LNCaP clone FGC (cell line): ENCODE measurements around the gene TSC22D3.

Experiments used
- DNase-seq: peaks from one replicate; pipeline ENCODE4 v3.0.0-alpha.2; 2011; ENCODE audit warnings: low read depth
- H3K4me3 ChIP-seq: 2 replicates; pipeline ENCODE4 v1.5.1; 2011; ENCODE audit warnings: mild to moderate bottlenecking, low read depth, low read length, control low read depth
- CTCF ChIP-seq: IDR thresholded peaks from 2 replicates; pipeline ENCODE4 v1.5.1; 2012; ENCODE audit warnings: mild to moderate bottlenecking; ENCODE audit not compliant: control insufficient read depth, insufficient read depth; ENCODE audit errors: extremely low read depth

TSC22D3 gene

GRCh38 chrX:107731831-107732502 is 43.6 kb downstream of the TSC22D3 start:
- no peak overlapping the region for H3K4me3 ChIP-seq
- no peak for TF ChIP-seq CTCF
- DNase-seq = no peak

- H3K4me3 ChIP-seq = no peak overlapping the region
- TF ChIP-seq CTCF = no peak
- DNase-seq = no peak
Observed at GRCh38 chrX:107730991-107731766, 44.4 kb downstream of the TSC22D3 start.

- DNase-seq = no peak
- TF ChIP-seq CTCF = no peak
- H3K4me3 ChIP-seq = no peak overlapping the region
Observed at GRCh38 chrX:107730298-107730655, 45.3 kb downstream of the TSC22D3 start.

GRCh38 chrX:107729558-107730297 is 45.9 kb downstream of the TSC22D3 start:
- H3K4me3 ChIP-seq = no peak overlapping the region
- TF ChIP-seq CTCF = 0 out of 2 replicates have a peak, but pooled peaks have one; percentile 15
- no peak for DNase-seq

GRCh38 chrX:107728371-107729099 is 47.1 kb downstream of the TSC22D3 start:
- H3K4me3 ChIP-seq = no peak overlapping the region
- TF ChIP-seq CTCF = no peak
- DNase-seq = no peak

- peak; percentile 85 for DNase-seq
- H3K4me3 ChIP-seq = peak overlapping the region; percentile 35
- no peak for TF ChIP-seq CTCF
Observed at GRCh38 chrX:107726816-107727534, 48.6 kb downstream of the TSC22D3 start.
